ENCODE results near the gene LDB2.
"Not testable (repeated sequence)": the region's sequence is repeated elsewhere in the genome, so short reads cannot be mapped to it uniquely, and the experiment has no call there.

Gene LDB2

DNA sequence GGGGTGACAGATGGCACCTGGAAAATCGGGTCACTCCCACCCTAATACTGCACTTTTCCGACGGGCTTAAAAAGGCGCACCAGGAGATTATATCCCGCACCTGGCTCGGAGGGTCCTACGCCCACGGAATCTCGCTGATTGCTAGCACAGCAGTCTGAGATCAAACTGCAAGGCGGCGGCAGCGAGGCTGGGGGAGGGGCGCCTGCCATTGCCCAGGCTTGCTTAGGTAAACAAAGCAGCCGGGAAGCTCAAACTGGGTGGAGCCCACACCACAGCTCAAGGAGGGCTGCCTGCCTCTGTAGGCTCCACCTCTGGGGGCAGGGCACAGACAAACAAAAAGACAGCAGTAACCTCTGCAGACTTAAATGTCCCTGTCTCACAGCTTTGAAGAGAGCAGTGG, 341.1 kb downstream of the LDB2 start:
- not testable (repeated sequence) for H3K4me3 ChIP-seq (ENCODE audit: low read length in 2 of 2); H3K27ac ChIP-seq (ENCODE audit: low read length); H3K9me3 ChIP-seq (ENCODE audit: control insufficient read depth in 2 of 2, low read length in 2 of 2); H3K4me1 ChIP-seq (ENCODE audit: control insufficient read depth, insufficient read depth, low read length); H3K9ac ChIP-seq (ENCODE audit: low read length in 2 of 2); H3K36me3 ChIP-seq (ENCODE audit: control insufficient read depth in 2 of 2, insufficient read depth in 2 of 2, low read length in 2 of 2); H3K27me3 ChIP-seq (ENCODE audit: control insufficient read depth in 1 of 2, insufficient read depth in 2 of 2, low read length in 2 of 2)

- Histone ChIP-seq H3K9ac (ENCODE audit: low read length in 2 of 2) (no peak overlapping the region), H3K36me3 (ENCODE audit: control insufficient read depth in 2 of 2, insufficient read depth in 2 of 2, low read length in 2 of 2) (no peaks in the 10 kb centered on the region), H3K4me3 (ENCODE audit: low read length in 2 of 2) (no peak overlapping the region), H3K9me3 (ENCODE audit: control insufficient read depth in 2 of 2, low read length in 2 of 2) (no peaks in the 10 kb centered on the region), H3K27ac (ENCODE audit: low read length) (no peak overlapping the region), H3K4me1 (ENCODE audit: control insufficient read depth, insufficient read depth, low read length) (no peaks in the 10 kb centered on the region), H3K27me3 (ENCODE audit: control insufficient read depth in 1 of 2, insufficient read depth in 2 of 2, low read length in 2 of 2) (no peaks in the 10 kb centered on the region)
Measured at GRCh38 chr4:16555156-16555555, 343.3 kb downstream of the LDB2 start.

DNA sequence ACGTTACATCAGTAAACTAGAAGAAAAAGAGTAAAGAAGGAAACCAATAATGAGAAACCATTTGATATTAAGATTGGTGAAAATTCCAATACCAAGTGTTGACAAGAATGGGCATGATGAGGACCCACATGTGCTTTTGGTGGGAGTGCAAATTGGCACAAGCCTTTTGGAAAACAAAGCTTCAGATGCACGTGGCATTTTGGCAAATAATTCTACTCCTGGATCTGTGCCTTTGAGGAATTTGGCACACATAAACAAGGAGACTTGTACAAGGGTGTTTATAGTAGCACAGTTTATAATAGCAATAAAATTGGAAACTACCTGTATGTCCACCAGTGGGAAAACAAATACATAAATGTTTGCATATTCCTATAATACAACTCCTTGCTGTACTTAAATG, 347.9 kb downstream of the LDB2 start:
- Histone ChIP-seq H3K9me3 (ENCODE audit: control insufficient read depth in 2 of 2, low read length in 2 of 2) (no peaks in the 10 kb centered on the region), H3K27ac (ENCODE audit: low read length) (no peak overlapping the region), H3K27me3 (ENCODE audit: control insufficient read depth in 1 of 2, insufficient read depth in 2 of 2, low read length in 2 of 2) (no peaks in the 10 kb centered on the region), H3K36me3 (ENCODE audit: control insufficient read depth in 2 of 2, insufficient read depth in 2 of 2, low read length in 2 of 2) (no peaks in the 10 kb centered on the region), H3K9ac (ENCODE audit: low read length in 2 of 2) (no peak overlapping the region), H3K4me3 (ENCODE audit: low read length in 2 of 2) (no peak overlapping the region), H3K4me1 (ENCODE audit: control insufficient read depth, insufficient read depth, low read length) (no peaks in the 10 kb centered on the region)

DNA sequence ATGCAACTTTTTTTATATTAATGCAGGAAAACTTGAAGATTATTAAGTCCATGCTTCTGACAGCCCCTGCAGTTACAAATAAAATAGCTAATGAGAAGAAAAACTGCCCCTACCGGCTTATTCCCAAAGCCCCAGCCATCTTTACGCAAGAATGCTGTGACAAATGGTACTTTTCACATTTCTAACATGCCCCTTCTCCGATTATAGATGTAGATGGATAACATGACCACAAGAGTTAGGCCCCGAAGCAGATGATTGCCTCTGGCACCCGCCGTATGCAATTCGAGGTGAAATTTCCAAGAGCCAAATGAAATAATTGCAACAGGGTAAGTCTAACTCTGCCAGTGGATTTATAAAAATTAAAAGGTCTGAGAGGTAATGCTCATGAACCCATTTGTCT, 352.8 kb downstream of the LDB2 start:
- Histone ChIP-seq H3K9me3 (ENCODE audit: control insufficient read depth in 2 of 2, low read length in 2 of 2) (no peaks in the 10 kb centered on the region), H3K4me3 (ENCODE audit: low read length in 2 of 2) (no peak overlapping the region), H3K27ac (ENCODE audit: low read length) (no peak overlapping the region), H3K27me3 (ENCODE audit: control insufficient read depth in 1 of 2, insufficient read depth in 2 of 2, low read length in 2 of 2) (no peaks in the 10 kb centered on the region), H3K36me3 (ENCODE audit: control insufficient read depth in 2 of 2, insufficient read depth in 2 of 2, low read length in 2 of 2) (no peaks in the 10 kb centered on the region), H3K9ac (ENCODE audit: low read length in 2 of 2) (no peak overlapping the region), H3K4me1 (ENCODE audit: control insufficient read depth, insufficient read depth, low read length) (no peaks in the 10 kb centered on the region)

DNA sequence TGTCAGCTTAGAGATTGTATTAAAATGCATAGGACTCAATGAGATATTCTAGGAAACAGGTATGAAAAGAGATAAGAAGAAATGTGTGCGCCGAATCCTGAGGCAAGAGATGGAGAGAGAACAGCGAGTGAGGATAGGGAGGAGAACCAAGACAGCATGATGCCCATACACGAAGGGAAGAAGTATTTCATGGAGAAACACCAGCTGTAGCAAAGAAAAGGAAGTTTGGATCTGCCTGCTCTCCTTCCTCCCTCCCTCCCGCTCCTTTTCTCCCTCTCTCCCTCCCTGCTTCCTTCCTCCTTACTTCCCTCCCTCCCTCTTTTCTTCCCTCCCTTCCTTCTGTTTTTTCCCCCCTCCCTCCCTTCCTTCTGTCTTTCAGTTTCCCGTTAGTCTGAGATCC, 353.6 kb downstream of the LDB2 start:
- no peaks in the 10 kb centered on the region for H3K4me1 ChIP-seq (ENCODE audit: control insufficient read depth, insufficient read depth, low read length)
- H3K9me3 ChIP-seq (ENCODE audit: control insufficient read depth in 2 of 2, low read length in 2 of 2), result no peaks in the 10 kb centered on the region
- no peaks in the 10 kb centered on the region for H3K27me3 ChIP-seq (ENCODE audit: control insufficient read depth in 1 of 2, insufficient read depth in 2 of 2, low read length in 2 of 2)
- H3K36me3 ChIP-seq (ENCODE audit: control insufficient read depth in 2 of 2, insufficient read depth in 2 of 2, low read length in 2 of 2), result no peaks in the 10 kb centered on the region
- H3K9ac ChIP-seq (ENCODE audit: low read length in 2 of 2), result no peak overlapping the region
- H3K4me3 ChIP-seq (ENCODE audit: low read length in 2 of 2), result no peak overlapping the region
- H3K27ac ChIP-seq (ENCODE audit: low read length), result no peak overlapping the region

GRCh38 chr4:16544251-16544721, 354.2 kb downstream of the LDB2 start:
- no peaks in the 10 kb centered on the region for H3K9me3 ChIP-seq (ENCODE audit: control insufficient read depth in 2 of 2, low read length in 2 of 2)
- no peaks in the 10 kb centered on the region for H3K36me3 ChIP-seq (ENCODE audit: control insufficient read depth in 2 of 2, insufficient read depth in 2 of 2, low read length in 2 of 2)
- H3K9ac ChIP-seq (ENCODE audit: low read length in 2 of 2), result no peak overlapping the region
- no peak overlapping the region for H3K27ac ChIP-seq (ENCODE audit: low read length)
- H3K4me3 ChIP-seq (ENCODE audit: low read length in 2 of 2), result no peak overlapping the region
- H3K4me1 ChIP-seq (ENCODE audit: control insufficient read depth, insufficient read depth, low read length), result no peaks in the 10 kb centered on the region
- no peaks in the 10 kb centered on the region for H3K27me3 ChIP-seq (ENCODE audit: control insufficient read depth in 1 of 2, insufficient read depth in 2 of 2, low read length in 2 of 2)

DNA sequence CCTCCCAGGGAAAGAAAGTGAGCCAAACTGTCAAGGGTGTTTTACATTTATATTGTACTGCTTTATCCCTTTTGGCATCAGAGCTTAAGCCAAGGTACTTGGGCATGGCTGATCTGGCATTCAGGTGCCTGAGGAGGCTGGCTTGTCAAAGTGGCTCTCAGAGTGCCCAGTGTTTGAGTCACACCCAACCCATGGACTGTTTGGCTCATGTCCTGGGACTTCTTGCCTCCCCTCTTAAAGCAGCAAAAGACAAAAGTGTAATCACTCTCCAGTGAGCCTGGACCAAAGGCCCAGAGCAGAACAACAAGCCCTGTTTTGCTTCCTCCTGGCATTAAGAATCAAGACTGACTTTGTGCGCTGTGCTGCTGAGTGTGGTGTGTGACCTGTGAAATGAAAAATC, 360.5 kb downstream of the LDB2 start:
- Histone ChIP-seq H3K27ac (ENCODE audit: low read length) (no peak overlapping the region), H3K4me3 (ENCODE audit: low read length in 2 of 2) (no peak overlapping the region), H3K27me3 (ENCODE audit: control insufficient read depth in 1 of 2, insufficient read depth in 2 of 2, low read length in 2 of 2) (no peaks in the 10 kb centered on the region), H3K4me1 (ENCODE audit: control insufficient read depth, insufficient read depth, low read length) (peaks cover 1% of the 10 kb centered on the region), H3K36me3 (ENCODE audit: control insufficient read depth in 2 of 2, insufficient read depth in 2 of 2, low read length in 2 of 2) (no peaks in the 10 kb centered on the region), H3K9me3 (ENCODE audit: control insufficient read depth in 2 of 2, low read length in 2 of 2) (no peaks in the 10 kb centered on the region), H3K9ac (ENCODE audit: low read length in 2 of 2) (no peak overlapping the region)

DNA sequence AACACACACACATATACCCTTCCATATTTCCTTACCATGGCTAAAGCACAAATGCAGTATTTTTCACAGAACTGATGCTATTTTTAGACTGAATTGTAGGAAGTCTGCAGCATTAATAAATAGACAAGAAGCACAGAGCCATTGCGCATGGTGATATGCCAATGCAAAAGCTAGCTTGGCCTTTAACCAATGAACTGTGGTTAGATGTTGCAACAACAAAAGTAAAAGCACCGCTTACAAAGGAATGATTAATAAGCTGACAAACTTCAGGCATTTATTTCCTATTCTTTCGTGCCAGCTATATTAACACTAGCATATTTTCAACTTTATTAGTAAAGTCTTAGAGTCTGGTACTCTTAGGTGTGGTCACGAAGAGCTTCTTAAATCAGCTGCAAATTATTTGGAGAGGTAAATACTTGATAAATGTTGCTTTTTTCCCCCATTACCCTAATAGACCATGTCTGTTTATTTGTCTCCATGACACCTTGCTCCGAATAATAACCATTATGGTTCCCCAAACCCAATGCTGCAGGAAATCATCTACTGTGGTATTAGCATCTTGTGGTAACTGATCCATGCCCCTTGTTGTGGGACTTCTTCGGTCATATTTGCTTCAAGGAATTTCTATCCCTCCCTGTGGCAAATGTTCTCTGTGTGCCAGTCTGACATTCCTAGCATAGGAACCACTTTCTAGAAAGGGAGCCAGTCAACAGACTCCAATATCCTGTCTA, 366.0 kb downstream of the LDB2 start:
- H3K36me3 ChIP-seq (ENCODE audit: control insufficient read depth in 2 of 2, insufficient read depth in 2 of 2, low read length in 2 of 2), result no peaks in the 10 kb centered on the region
- no peak overlapping the region for H3K27ac ChIP-seq (ENCODE audit: low read length)
- H3K9ac ChIP-seq (ENCODE audit: low read length in 2 of 2), result no peak overlapping the region
- H3K9me3 ChIP-seq (ENCODE audit: control insufficient read depth in 2 of 2, low read length in 2 of 2), result no peaks in the 10 kb centered on the region
- no peak overlapping the region for H3K4me3 ChIP-seq (ENCODE audit: low read length in 2 of 2)
- H3K4me1 ChIP-seq (ENCODE audit: control insufficient read depth, insufficient read depth, low read length), result peaks cover 2% of the 10 kb centered on the region
- H3K27me3 ChIP-seq (ENCODE audit: control insufficient read depth in 1 of 2, insufficient read depth in 2 of 2, low read length in 2 of 2), result no peaks in the 10 kb centered on the region

- Histone ChIP-seq H3K27ac (ENCODE audit: low read length) (no peak overlapping the region), H3K4me3 (ENCODE audit: low read length in 2 of 2) (no peak overlapping the region), H3K9ac (ENCODE audit: low read length in 2 of 2) (no peak overlapping the region), H3K4me1 (ENCODE audit: control insufficient read depth, insufficient read depth, low read length) (peaks cover 2% of the 10 kb centered on the region), H3K27me3 (ENCODE audit: control insufficient read depth in 1 of 2, insufficient read depth in 2 of 2, low read length in 2 of 2) (no peaks in the 10 kb centered on the region), H3K9me3 (ENCODE audit: control insufficient read depth in 2 of 2, low read length in 2 of 2) (no peaks in the 10 kb centered on the region), H3K36me3 (ENCODE audit: control insufficient read depth in 2 of 2, insufficient read depth in 2 of 2, low read length in 2 of 2) (no peaks in the 10 kb centered on the region)
Measured at GRCh38 chr4:16530688-16531635, 367.5 kb downstream of the LDB2 start.

DNA sequence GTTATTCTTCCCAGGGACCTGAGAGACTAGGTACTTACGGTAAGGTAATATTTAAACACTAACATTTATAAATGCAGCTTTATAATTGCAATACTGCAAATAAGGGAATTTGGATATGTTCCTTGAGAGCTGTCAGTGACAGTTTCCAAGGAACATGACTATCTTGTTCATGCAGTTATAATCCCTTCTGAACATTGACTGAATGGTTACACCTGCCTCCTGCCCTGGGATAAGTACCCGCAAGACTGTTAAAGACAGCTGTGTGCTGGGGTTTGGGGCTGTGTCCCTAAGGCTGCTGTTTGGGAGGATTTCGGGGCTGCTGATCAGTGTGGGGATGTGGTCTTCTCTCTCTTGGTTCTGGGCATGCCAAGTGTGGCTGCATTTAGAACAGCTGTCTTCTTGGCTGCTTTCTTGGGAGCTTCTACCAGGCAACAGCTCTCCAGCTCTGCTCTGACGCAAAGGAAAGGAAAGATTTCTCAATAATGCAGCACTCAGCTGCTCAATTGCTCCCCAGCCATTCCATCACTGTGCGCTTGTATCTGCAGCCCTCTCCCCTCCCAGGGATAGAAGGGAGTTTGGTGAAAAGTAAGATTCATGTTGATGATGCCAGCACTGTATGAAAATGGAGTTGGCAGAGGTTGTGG, 373.4 kb downstream of the LDB2 start:
- Histone ChIP-seq H3K27me3 (ENCODE audit: control insufficient read depth in 1 of 2, insufficient read depth in 2 of 2, low read length in 2 of 2) (no peaks in the 10 kb centered on the region), H3K9ac (ENCODE audit: low read length in 2 of 2) (no peak overlapping the region)

More for the DNA sequence above, 373.4 kb downstream of the LDB2 start:
- no peaks in the 10 kb centered on the region for H3K9me3 ChIP-seq (ENCODE audit: control insufficient read depth in 2 of 2, low read length in 2 of 2)
- H3K27ac ChIP-seq (ENCODE audit: low read length), result no peak overlapping the region
- no peaks in the 10 kb centered on the region for H3K4me1 ChIP-seq (ENCODE audit: control insufficient read depth, insufficient read depth, low read length)
- H3K36me3 ChIP-seq (ENCODE audit: control insufficient read depth in 2 of 2, insufficient read depth in 2 of 2, low read length in 2 of 2), result no peaks in the 10 kb centered on the region
- no peak overlapping the region for H3K4me3 ChIP-seq (ENCODE audit: low read length in 2 of 2)
